DMS153 (cell line): ENCODE measurements around the gene SHISA8.
"Not testable (repeated sequence)": the region's sequence is repeated elsewhere in the genome, so short reads cannot be mapped to it uniquely, and the experiment has no call there.

Source experiments
- DNase-seq: peaks from one replicate; lab custom pipeline; 2025; lab: John Stamatoyannopoulos, UW

SHISA8 gene

GRCh38 chr22:41898645-41899044 is 16.2 kb downstream of the SHISA8 start:
- DNase-seq, result no peak

GRCh38 chr22:41893591-41894375 is 21.1 kb downstream of the SHISA8 start:
- DNase-seq, result no peak

- no peak for DNase-seq
These were observed 22.2 kb downstream of the SHISA8 start for GRCh38 chr22:41892721-41893120.

- DNase-seq, result no peak
These were observed 23.5 kb downstream of the SHISA8 start for GRCh38 chr22:41891407-41891806.

GRCh38 chr22:41888627-41889200 is 26.2 kb downstream of the SHISA8 start:
- DNase-seq, result no peak

- no peak for DNase-seq
These were observed 29.4 kb downstream of the SHISA8 start for GRCh38 chr22:41885516-41885915.

GRCh38 chr22:41885116-41885515 is 29.8 kb downstream of the SHISA8 start:
- no peak for DNase-seq

GRCh38 chr22:41883400-41883799 is 31.5 kb downstream of the SHISA8 start:
- DNase-seq, result no peak

- no peak for DNase-seq
These were observed 34.2 kb downstream of the SHISA8 start for GRCh38 chr22:41880653-41881052.

GRCh38 chr22:41876675-41877074 is 38.2 kb downstream of the SHISA8 start:
- no peak for DNase-seq

- no peak for DNase-seq
These were observed 38.6 kb downstream of the SHISA8 start for GRCh38 chr22:41876275-41876674.

- DNase-seq, result no peak
These were observed 39.2 kb downstream of the SHISA8 start for GRCh38 chr22:41875531-41876270.

- DNase-seq, result no peak
These were observed 40.8 kb downstream of the SHISA8 start for GRCh38 chr22:41874090-41874489.

GRCh38 chr22:41873391-41873790 is 41.5 kb downstream of the SHISA8 start:
- no peak for DNase-seq

GRCh38 chr22:41870786-41871185 is 44.1 kb downstream of the SHISA8 start:
- DNase-seq, result no peak

GRCh38 chr22:41870081-41870480 is 44.8 kb downstream of the SHISA8 start:
- DNase-seq, result not testable (repeated sequence)

GRCh38 chr22:41868556-41868955 is 46.3 kb downstream of the SHISA8 start:
- no peak for DNase-seq

GRCh38 chr22:41863472-41863871 is 51.4 kb downstream of the SHISA8 start:
- no peak for DNase-seq

GRCh38 chr22:41862530-41863266 is 52.2 kb downstream of the SHISA8 start:
- DNase-seq, result no peak

GRCh38 chr22:41862160-41862529 is 52.7 kb downstream of the SHISA8 start:
- DNase-seq, result no peak
